HCT116 (cell line): ENCODE measurements around the gene MBD5.

Experiments
- CEBPB ChIP-seq: IDR thresholded peaks from 2 replicates; pipeline ENCODE4 v1.6.1; 2012; ENCODE audit warnings: low read depth
- EZH2 ChIP-seq: fragments of 200-600 bp; sonication (generic); IDR thresholded peaks from 2 replicates; pipeline ENCODE4 v1.6.1; 2017; ENCODE audit warnings: antibody characterized with exemption, mixed run types
- EZH2phosphoT487 ChIP-seq: fragments of 200-600 bp; IDR thresholded peaks from 2 replicates; pipeline ENCODE4 v1.6.1; 2018; ENCODE audit warnings: antibody characterized with exemption, borderline replicate concordance
- FOSL1 ChIP-seq: IDR thresholded peaks from 2 replicates; pipeline ENCODE4 v1.6.1; 2012; ENCODE audit warnings: low read depth
- POLR2A ChIP-seq: IDR thresholded peaks from 2 replicates; pipeline ENCODE4 v1.7.0; 2011; ENCODE audit warnings: borderline replicate concordance; ENCODE audit not compliant: insufficient read depth, insufficient read length; ENCODE audit errors: extremely low read depth
- POLR2AphosphoS5 ChIP-seq: IDR thresholded peaks from 2 replicates; pipeline ENCODE4 v1.6.1; 2011; ENCODE audit warnings: mild to moderate bottlenecking, low read depth, low read length, moderate library complexity
- ZFX ChIP-seq: fragments of 450-650 bp; IDR thresholded peaks from 2 replicates; pipeline ENCODE4 v1.6.1; 2017
- ZNF274 ChIP-seq: fragments of 200-500 bp; sonication (Bioruptor generic); IDR thresholded peaks from 2 replicates; pipeline ENCODE4 v1.6.1; 2014; ENCODE audit warnings: mild to moderate bottlenecking, low read depth, low read length, inconsistent platforms
- TF ChIP-seq, protein P1 (sequence below), 3 experiments: fragments of 200-600 bp in 1 of 3; sonication (generic) in 1 of 3; IDR thresholded peaks in 2 of 3; conservative IDR thresholded peaks in 1 of 3; 2 replicates each; pipeline ENCODE4 v1.5.1; 2012 to 2017; ENCODE audit warnings: low read depth in 2 of 3, low read length in 2 of 3, antibody characterized with exemption in 1 of 3, borderline replicate concordance in 1 of 3, control low read depth in 1 of 3, mild to moderate bottlenecking in 1 of 3, mixed read lengths in 1 of 3, mixed run types in 1 of 3, moderate library complexity in 1 of 3; ENCODE audit not compliant: insufficient read depth in 1 of 3
- TF ChIP-seq, protein P2 (sequence below): IDR thresholded peaks from 2 replicates; pipeline ENCODE4 v1.6.1; 2012; ENCODE audit warnings: low read depth
- TF ChIP-seq, protein P3 (sequence below): IDR thresholded peaks from 2 replicates; pipeline ENCODE4 v1.6.1; 2012

DNA sequence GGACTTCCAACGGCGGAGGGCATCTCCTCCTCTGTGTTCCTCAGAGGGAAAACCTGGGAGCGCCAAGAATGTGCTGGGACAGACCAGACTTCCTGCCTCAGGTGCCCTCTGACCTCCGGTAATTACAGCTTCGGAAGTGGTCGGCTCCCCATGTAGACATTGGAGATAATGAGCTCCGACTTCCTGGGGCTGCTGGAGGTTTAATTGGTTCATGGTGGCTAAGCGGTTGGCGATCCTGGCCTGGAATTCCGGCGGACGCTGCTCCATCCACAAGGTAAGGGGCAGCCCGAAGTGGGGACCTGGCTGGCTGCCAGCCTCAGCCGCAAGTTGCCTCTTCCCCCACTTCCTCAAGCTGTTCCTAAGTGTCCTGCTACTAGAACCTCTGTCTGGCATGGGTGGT, 540.5 kb downstream of the MBD5 start:
- TF ChIP-seq EZH2 (no peak), POLR2A (no peak), ZFX (no peak), EZH2phosphoT487 (no peak), CEBPB (no peak), POLR2AphosphoS5 (no peak), ZNF274 (no peak), FOSL1 (no peak)
- TF ChIP-seq, protein P1, sequence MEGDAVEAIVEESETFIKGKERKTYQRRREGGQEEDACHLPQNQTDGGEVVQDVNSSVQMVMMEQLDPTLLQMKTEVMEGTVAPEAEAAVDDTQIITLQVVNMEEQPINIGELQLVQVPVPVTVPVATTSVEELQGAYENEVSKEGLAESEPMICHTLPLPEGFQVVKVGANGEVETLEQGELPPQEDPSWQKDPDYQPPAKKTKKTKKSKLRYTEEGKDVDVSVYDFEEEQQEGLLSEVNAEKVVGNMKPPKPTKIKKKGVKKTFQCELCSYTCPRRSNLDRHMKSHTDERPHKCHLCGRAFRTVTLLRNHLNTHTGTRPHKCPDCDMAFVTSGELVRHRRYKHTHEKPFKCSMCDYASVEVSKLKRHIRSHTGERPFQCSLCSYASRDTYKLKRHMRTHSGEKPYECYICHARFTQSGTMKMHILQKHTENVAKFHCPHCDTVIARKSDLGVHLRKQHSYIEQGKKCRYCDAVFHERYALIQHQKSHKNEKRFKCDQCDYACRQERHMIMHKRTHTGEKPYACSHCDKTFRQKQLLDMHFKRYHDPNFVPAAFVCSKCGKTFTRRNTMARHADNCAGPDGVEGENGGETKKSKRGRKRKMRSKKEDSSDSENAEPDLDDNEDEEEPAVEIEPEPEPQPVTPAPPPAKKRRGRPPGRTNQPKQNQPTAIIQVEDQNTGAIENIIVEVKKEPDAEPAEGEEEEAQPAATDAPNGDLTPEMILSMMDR (IDR thresholded peaks at IDR 0.05 in 2 of 3, conservative IDR thresholded peaks at IDR 0.05 in 1 of 3; ENCODE audit: borderline replicate concordance in 1 of 3, insufficient read depth in 1 of 3, low read depth in 2 of 3, low read length in 2 of 3): no peak
- TF ChIP-seq, protein P2, sequence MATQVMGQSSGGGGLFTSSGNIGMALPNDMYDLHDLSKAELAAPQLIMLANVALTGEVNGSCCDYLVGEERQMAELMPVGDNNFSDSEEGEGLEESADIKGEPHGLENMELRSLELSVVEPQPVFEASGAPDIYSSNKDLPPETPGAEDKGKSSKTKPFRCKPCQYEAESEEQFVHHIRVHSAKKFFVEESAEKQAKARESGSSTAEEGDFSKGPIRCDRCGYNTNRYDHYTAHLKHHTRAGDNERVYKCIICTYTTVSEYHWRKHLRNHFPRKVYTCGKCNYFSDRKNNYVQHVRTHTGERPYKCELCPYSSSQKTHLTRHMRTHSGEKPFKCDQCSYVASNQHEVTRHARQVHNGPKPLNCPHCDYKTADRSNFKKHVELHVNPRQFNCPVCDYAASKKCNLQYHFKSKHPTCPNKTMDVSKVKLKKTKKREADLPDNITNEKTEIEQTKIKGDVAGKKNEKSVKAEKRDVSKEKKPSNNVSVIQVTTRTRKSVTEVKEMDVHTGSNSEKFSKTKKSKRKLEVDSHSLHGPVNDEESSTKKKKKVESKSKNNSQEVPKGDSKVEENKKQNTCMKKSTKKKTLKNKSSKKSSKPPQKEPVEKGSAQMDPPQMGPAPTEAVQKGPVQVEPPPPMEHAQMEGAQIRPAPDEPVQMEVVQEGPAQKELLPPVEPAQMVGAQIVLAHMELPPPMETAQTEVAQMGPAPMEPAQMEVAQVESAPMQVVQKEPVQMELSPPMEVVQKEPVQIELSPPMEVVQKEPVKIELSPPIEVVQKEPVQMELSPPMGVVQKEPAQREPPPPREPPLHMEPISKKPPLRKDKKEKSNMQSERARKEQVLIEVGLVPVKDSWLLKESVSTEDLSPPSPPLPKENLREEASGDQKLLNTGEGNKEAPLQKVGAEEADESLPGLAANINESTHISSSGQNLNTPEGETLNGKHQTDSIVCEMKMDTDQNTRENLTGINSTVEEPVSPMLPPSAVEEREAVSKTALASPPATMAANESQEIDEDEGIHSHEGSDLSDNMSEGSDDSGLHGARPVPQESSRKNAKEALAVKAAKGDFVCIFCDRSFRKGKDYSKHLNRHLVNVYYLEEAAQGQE: no peak
- TF ChIP-seq, protein P3, sequence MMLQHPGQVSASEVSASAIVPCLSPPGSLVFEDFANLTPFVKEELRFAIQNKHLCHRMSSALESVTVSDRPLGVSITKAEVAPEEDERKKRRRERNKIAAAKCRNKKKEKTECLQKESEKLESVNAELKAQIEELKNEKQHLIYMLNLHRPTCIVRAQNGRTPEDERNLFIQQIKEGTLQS: no peak
